A549 (cell line): ENCODE measurements around the gene MAN2B2. TPM values are rescaled to one million over a fixed set of nuclear protein-coding genes. Genes with fewer than 3 reads are reported as not detected.

Experiments
- ATAC-seq, 2 experiments: fragments of 200-7000 bp in 1 of 2; fragments of >200 bp in 1 of 2; cut with Nextera tagmentation in 1 of 2; cut with Tn5 transposase in 1 of 2; 3 replicates each; pipeline versions ENCODE4 v1.8.0 to v1.9.1; 2018 to 2020; ENCODE audit warnings: mild to moderate bottlenecking in 1 of 2, moderate library complexity in 1 of 2
- CTCF ChIA-PET: fragments of 300-600 bp; sonication (Branson Sonifier 250); formaldehyde crosslinking; extraction: SDS; loops from one replicate; lab custom pipeline; 2021; ENCODE audit warnings: antibody characterized with exemption, inconsistent platforms; lab: Yijun Ruan, JAX
- POLR2A ChIA-PET: fragments of 350-600 bp; formaldehyde crosslinking; extraction: SDS; loops from one replicate; lab custom pipeline; 2021; ENCODE audit warnings: antibody characterized with exemption, inconsistent platforms; lab: Yijun Ruan, JAX
- DNase-seq, 2 experiments: peaks; one replicate each; pipeline versions ENCODE4 v3.0.0 to v3.0.0-alpha.2; 2011 to 2016; ENCODE audit warnings: low read depth in 1 of 2, low spot score in 1 of 2
- FAIRE-seq: peaks from 2 replicates; lab custom pipeline; 2011; peaks lifted over from hg19 to GRCh38; lab: Jason Lieb, UNC
- H3K27ac ChIP-seq, 2 experiments: fragments of >200 bp; sonication (Bioruptor Twin); formaldehyde crosslinking; 3 replicates each; pipeline ENCODE4 v1.5.1; 2016 to 2017
- H3K4me1 ChIP-seq: fragments of >200 bp; sonication (Bioruptor Twin); formaldehyde crosslinking; 3 replicates; pipeline ENCODE4 v1.6.1; 2016
- H3K4me2 ChIP-seq: fragments of >200 bp; sonication (Bioruptor Twin); formaldehyde crosslinking; 3 replicates; pipeline ENCODE4 v1.6.1; 2016
- H3K4me3 ChIP-seq: fragments of >200 bp; sonication (Bioruptor Twin); formaldehyde crosslinking; 3 replicates; pipeline ENCODE4 v1.5.1; 2016
- H3K9me3 ChIP-seq: fragments of >200 bp; sonication (Bioruptor Twin); formaldehyde crosslinking; 3 replicates; pipeline ENCODE4 v1.6.1; 2016
- ATOH8 ChIP-seq: fragments of 250-450 bp; sonication (Bioruptor Pico); IDR thresholded peaks from 2 replicates; pipeline ENCODE4 v1.5.0; 2020; ENCODE audit warnings: low read depth, mild to moderate bottlenecking, moderate library complexity
- BCL3 ChIP-seq: fragments of >200 bp; sonication (Bioruptor Twin); formaldehyde crosslinking; IDR thresholded peaks from 3 replicates; pipeline ENCODE4 v1.6.1; 2016
- BHLHE40 ChIP-seq: IDR thresholded peaks from 2 replicates; pipeline ENCODE4 v1.6.1; 2012; ENCODE audit warnings: low read depth, low read length, inconsistent platforms
- CBX2 ChIP-seq: fragments of 200-600 bp; sonication (generic); IDR thresholded peaks from 2 replicates; pipeline ENCODE4 v1.6.1; 2016; ENCODE audit warnings: low read depth, mild to moderate bottlenecking, borderline replicate concordance
- CHD4 ChIP-seq: fragments of 200-600 bp; sonication (generic); IDR thresholded peaks from 2 replicates; pipeline ENCODE4 v1.6.1; 2016; ENCODE audit warnings: antibody characterized with exemption, mild to moderate bottlenecking, borderline replicate concordance
- CTCF ChIP-seq: fragments of >200 bp; sonication (Bioruptor Twin); formaldehyde crosslinking; IDR thresholded peaks from 3 replicates; pipeline ENCODE4 v1.5.1; 2016
- EP300 ChIP-seq, 2 experiments: fragments of >200 bp; sonication (Bioruptor Twin); formaldehyde crosslinking; IDR thresholded peaks; 2 replicates in 1 of 2; 3 replicates in 1 of 2; pipeline ENCODE4 v1.6.1; 2016 to 2017
- FOSL2 ChIP-seq, 2 experiments: fragments of 450-650 bp in 1 of 2; fragments of >200 bp in 1 of 2; sonication (Bioruptor Twin) in 1 of 2; formaldehyde crosslinking; IDR thresholded peaks; 2 replicates each; pipeline versions ENCODE4 v1.5.0 to v1.6.1; 2016 to 2020; ENCODE audit warnings: mild to moderate bottlenecking in 1 of 2, moderate library complexity in 1 of 2
- FOXS1 ChIP-seq: fragments of 250-450 bp; sonication (Bioruptor Pico); IDR thresholded peaks from 2 replicates; pipeline ENCODE4 v1.5.0; 2020; ENCODE audit warnings: mild to moderate bottlenecking, moderate library complexity
- HES2 ChIP-seq: fragments of >200 bp; sonication (Bioruptor Twin); formaldehyde crosslinking; IDR thresholded peaks from 2 replicates; pipeline ENCODE4 v1.6.1; 2016
- HEYL ChIP-seq: fragments of 250-450 bp; sonication (Bioruptor Pico); IDR thresholded peaks from 2 replicates; pipeline ENCODE4 v1.8.0; 2021; ENCODE audit warnings: mild to moderate bottlenecking, moderate library complexity
- HOXB13 ChIP-seq: fragments of 250-450 bp; sonication (Bioruptor Pico); IDR thresholded peaks from 2 replicates; pipeline ENCODE4 v1.5.0; 2020; ENCODE audit warnings: low read depth, mild to moderate bottlenecking, moderate library complexity
- JUN ChIP-seq, 2 experiments: fragments of >200 bp; sonication (Bioruptor Twin); formaldehyde crosslinking; IDR thresholded peaks; 2 replicates in 1 of 2; 3 replicates in 1 of 2; pipeline ENCODE4 v1.6.1; 2016 to 2017
- JUNB ChIP-seq: fragments of >200 bp; sonication (Bioruptor Twin); formaldehyde crosslinking; IDR thresholded peaks from 2 replicates; pipeline ENCODE4 v1.6.1; 2016
- KDM1A ChIP-seq: fragments of 200-600 bp; sonication (generic); IDR thresholded peaks from 2 replicates; pipeline ENCODE4 v1.6.1; 2016; ENCODE audit warnings: low read depth, mild to moderate bottlenecking
- KDM5A ChIP-seq: fragments of 200-600 bp; sonication (generic); IDR thresholded peaks from 2 replicates; pipeline ENCODE4 v1.6.1; 2016; ENCODE audit warnings: antibody characterized with exemption, mild to moderate bottlenecking
- MAFK ChIP-seq: fragments of 450-650 bp; IDR thresholded peaks from 2 replicates; pipeline ENCODE4 v1.6.1; 2014; ENCODE audit not compliant: partially characterized antibody
- MAZ ChIP-seq: fragments of 150-350 bp; IDR thresholded peaks from 2 replicates; pipeline ENCODE4 v1.6.1; 2014; ENCODE audit warnings: antibody characterized with exemption, low read depth, low read length, borderline replicate concordance
- NPAS2 ChIP-seq: fragments of 250-450 bp; sonication (Bioruptor Pico); IDR thresholded peaks from 2 replicates; pipeline ENCODE4 v1.8.0; 2022; ENCODE audit warnings: mild to moderate bottlenecking, moderate library complexity, borderline replicate concordance
- POLR2AphosphoS2 ChIP-seq: conservative IDR thresholded peaks from 2 replicates; pipeline ENCODE4 v1.6.1; 2012; ENCODE audit warnings: low read length, improper control_type of control experiment, inconsistent platforms
- RCOR1 ChIP-seq: fragments of 150-350 bp; IDR thresholded peaks from 2 replicates; pipeline ENCODE4 v1.6.1; 2014; ENCODE audit warnings: antibody characterized with exemption, low read length, low read depth
- RNF2 ChIP-seq: fragments of 200-600 bp; sonication (generic); IDR thresholded peaks from 2 replicates; pipeline ENCODE4 v1.6.1; 2016; ENCODE audit warnings: low read depth, mild to moderate bottlenecking, antibody characterized with exemption, moderate library complexity, borderline replicate concordance
- SMC3 ChIP-seq: fragments of >200 bp; sonication (Bioruptor Twin); formaldehyde crosslinking; IDR thresholded peaks from 3 replicates; pipeline ENCODE4 v1.6.1; 2018; ENCODE audit warnings: inconsistent platforms
- USF2 ChIP-seq: fragments of 450-650 bp; IDR thresholded peaks from 2 replicates; pipeline ENCODE4 v1.6.1; 2014; ENCODE audit warnings: antibody characterized with exemption
- ZFP36 ChIP-seq: fragments of 450-650 bp; IDR thresholded peaks from 2 replicates; pipeline ENCODE4 v1.6.1; 2014; ENCODE audit warnings: borderline replicate concordance; ENCODE audit not compliant: partially characterized antibody
- ZSCAN20 ChIP-seq: fragments of 250-450 bp; sonication (Bioruptor Pico); IDR thresholded peaks from 2 replicates; pipeline ENCODE4 v1.8.0; 2022; ENCODE audit warnings: mild to moderate bottlenecking, moderate library complexity
- WGBS: methylation state at CpG from one replicate; pipeline ENCODE4 v1.1.6; 2017; ENCODE audit errors: missing lambda C conversion rate; 5-methylcytosine and 5-hydroxymethylcytosine counted together
- polyA plus RNA-seq, 4 experiments: library from polyadenylated mRNA; depleted of rRNA in 3 of 4; stranded (reverse); fragments of >200 nt; fragmentation: RNase III in 1 of 4; extraction: RNeasy Plus Mini Kit Qiagen cat#74134 plus additional on column Dnase treatment in 1 of 4; gene quantifications; 2 replicates in 3 of 4; 3 replicates in 1 of 4; pipeline ENCODE4 v1.2.3, GENCODE V29; 2011 to 2017
- TF ChIP-seq, protein P1 (sequence below): IDR thresholded peaks from 2 replicates; pipeline ENCODE4 v1.6.1; 2012

MAN2B2 gene
- polyA plus RNA-seq, 2 of the 4 experiments (the other 2 are of a cell fraction) = 6.3 to 8.4 TPM

- DNase-seq = no peak
- no peak for TF ChIP-seq CBX2
- TF ChIP-seq FOXS1 (CRISPR knock-in tag) = no peak
- no peak for TF ChIP-seq KDM5A
- TF ChIP-seq POLR2AphosphoS2 = no peak
- TF ChIP-seq MAFK = no peak
- TF ChIP-seq SMC3 = no peak
- TF ChIP-seq EP300 (IDR thresholded peaks at IDR 0.05) = no peak
- TF ChIP-seq RCOR1 = no peak
- TF ChIP-seq FOSL2 (IDR thresholded peaks at IDR 0.05) = no peak
- no peak for TF ChIP-seq FOSL2 (CRISPR knock-in tag; IDR thresholded peaks at IDR 0.05)
- no peak for TF ChIP-seq MAZ
- TF ChIP-seq HOXB13 (CRISPR knock-in tag) = no peak
- no peak for TF ChIP-seq NPAS2 (CRISPR knock-in tag)
- TF ChIP-seq BCL3 = no peak
- TF ChIP-seq CHD4 = no peak
- no peak for TF ChIP-seq ATOH8 (CRISPR knock-in tag)
- TF ChIP-seq BHLHE40 = no peak
- TF ChIP-seq, all 56 proteins: peak for 0
- ATAC-seq (no peak), FAIRE-seq (no peak)
- 94% methylated on average over 10 of the region's 22 CpGs for WGBS
- CTCF ChIA-PET = no interaction called here
- Histone ChIP-seq H3K4me1 (no peaks in the 10 kb centered on the region), H3K27ac (no peak overlapping the region), H3K4me2 (no peak overlapping the region), H3K4me3 (no peak overlapping the region), H3K9me3 (no peaks in the 10 kb centered on the region)
- POLR2A ChIA-PET = no interaction called here
These were observed 19.4 kb downstream of the MAN2B2 start for GRCh38 chr4:6594341-6594740.

DNA sequence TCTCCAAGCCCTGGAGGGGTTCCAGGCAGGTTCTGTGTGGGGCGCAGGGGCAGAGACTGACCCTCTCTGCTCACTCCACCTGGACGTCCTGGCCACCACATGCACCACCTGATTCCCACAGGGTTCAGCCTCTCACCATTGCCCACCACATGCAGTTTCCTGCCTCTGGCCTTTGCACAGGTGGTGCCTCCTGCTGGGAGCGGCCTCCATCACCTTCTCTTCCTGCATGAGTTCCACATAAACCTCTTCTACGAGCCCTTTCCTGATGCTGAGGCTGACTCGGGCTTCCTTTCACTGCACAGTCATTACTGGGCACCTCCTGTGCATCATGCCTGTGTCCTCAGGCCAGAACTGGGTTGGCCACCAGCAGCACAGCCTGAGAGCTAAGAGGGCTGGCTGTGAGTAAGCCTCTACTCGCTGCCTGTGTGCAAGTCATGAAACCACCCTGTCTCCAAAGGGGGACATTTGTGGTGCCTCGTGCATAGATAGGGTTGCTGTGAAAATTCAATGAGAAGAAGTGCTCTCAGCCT lies 19.9 kb downstream of the MAN2B2 start:
- Histone ChIP-seq H3K27ac (no peak overlapping the region), H3K4me1 (no peaks in the 10 kb centered on the region), H3K4me3 (no peak overlapping the region), H3K9me3 (no peaks in the 10 kb centered on the region), H3K4me2 (no peak overlapping the region)
- POLR2A ChIA-PET = no interaction called here
- CTCF ChIA-PET = no interaction called here
- 84% methylated on average over 6 of the region's 7 CpGs for WGBS
- FAIRE-seq (no peak), ATAC-seq (no peak), DNase-seq (no peak)
- TF ChIP-seq JUN (IDR thresholded peaks at IDR 0.05) (no peak), HEYL (CRISPR knock-in tag) (no peak), CTCF (no peak), RNF2 (no peak), HES2 (no peak), ZSCAN20 (CRISPR knock-in tag) (no peak), ZFP36 (no peak), KDM1A (no peak), USF2 (no peak), JUNB (no peak), MAFK (no peak)
- TF ChIP-seq, protein P1, sequence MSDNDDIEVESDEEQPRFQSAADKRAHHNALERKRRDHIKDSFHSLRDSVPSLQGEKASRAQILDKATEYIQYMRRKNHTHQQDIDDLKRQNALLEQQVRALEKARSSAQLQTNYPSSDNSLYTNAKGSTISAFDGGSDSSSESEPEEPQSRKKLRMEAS = no peak
